Measurements from ENCODE around the gene GAMT.
"Not testable (repeated sequence)": the region's sequence is repeated elsewhere in the genome, so short reads cannot be mapped to it uniquely, and the experiment has no call there.

Gene GAMT

DNA sequence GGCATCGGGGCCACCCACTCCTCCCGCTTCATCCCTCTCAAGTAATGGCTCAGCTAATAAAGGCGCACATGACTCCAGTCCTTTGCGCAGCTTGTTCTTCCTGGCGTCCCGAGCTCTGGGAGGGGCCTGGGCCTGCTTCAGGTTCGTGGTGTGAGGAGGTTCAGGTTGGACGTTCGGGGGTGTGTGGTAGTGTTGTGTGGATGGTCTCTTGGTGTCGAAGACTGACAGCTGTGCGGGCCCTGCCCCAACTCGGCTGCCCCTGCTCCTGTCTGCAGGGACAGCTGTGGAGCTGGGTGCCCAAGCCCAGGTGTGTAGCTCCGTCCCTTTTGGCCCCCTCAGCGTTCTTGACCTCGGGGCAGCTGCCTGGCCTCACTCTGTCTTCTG lies 39.1 kb upstream of the GAMT start:
- H3K4me3 ChIP-seq (ENCODE audit: low read length in 2 of 2): no peak overlapping the region
- H3K36me3 ChIP-seq (ENCODE audit: control insufficient read depth in 2 of 2, insufficient read depth in 2 of 2, low read length in 2 of 2): peaks cover 20 to 23% of the 10 kb centered on the region in 2 donors
- no peak overlapping the region for H3K27ac ChIP-seq (ENCODE audit: low read length)
- peaks cover 22% of the 10 kb centered on the region for H3K4me1 ChIP-seq (ENCODE audit: control insufficient read depth, insufficient read depth, low read length)
- H3K27me3 ChIP-seq (ENCODE audit: control insufficient read depth in 1 of 2, insufficient read depth in 2 of 2, low read length in 2 of 2): peaks cover 1 to 2% of the 10 kb centered on the region in 2 donors
- H3K9me3 ChIP-seq (ENCODE audit: control insufficient read depth in 2 of 2, low read length in 2 of 2): no peaks in the 10 kb centered on the region
- H3K9ac ChIP-seq (ENCODE audit: low read length in 2 of 2): no peak overlapping the region

DNA sequence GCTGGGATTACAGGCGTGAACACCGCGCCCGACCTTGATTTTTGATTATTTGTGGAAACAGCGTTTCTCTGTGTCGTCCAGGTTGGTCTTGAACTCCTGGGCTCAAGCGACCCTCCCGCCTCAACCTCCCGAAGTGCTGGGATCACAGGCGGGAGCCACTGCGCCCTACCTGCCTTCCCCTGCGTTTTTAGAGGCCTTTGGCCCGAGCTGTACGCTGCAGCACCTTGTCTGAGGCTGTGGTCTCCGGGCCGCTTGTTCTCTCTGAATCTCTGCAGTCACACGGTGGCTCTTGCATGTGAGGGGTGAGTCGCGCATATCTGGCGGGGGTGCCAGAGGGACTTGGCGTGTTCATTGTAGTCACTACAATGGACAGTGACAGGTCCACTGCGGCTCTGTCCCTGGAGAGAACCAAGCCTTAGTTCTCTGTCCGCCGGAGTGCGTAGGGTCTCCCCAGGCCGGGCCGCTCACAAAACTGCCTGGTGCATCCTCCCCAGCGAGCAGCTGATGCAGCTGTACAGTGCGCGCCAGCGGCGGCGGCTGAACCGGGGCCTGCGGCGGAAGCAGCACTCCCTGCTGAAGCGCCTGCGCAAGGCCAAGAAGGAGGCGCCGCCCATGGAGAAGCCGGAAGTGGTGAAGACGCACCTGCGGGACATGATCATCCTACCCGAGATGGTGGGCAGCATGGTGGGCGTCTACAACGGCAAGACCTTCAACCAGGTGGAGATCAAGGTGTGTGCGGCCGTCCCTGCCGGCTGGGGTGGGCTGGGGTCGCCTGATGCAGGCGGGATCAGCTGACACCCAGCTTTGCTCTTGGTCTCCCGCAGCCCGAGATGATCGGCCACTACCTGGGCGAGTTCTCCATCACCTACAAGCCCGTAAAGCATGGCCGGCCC lies 38.4 kb upstream of the GAMT start:
- not testable (repeated sequence) for H3K9me3 ChIP-seq (ENCODE audit: control insufficient read depth in 2 of 2, low read length in 2 of 2); H3K27me3 ChIP-seq (ENCODE audit: control insufficient read depth in 1 of 2, insufficient read depth in 2 of 2, low read length in 2 of 2); H3K27ac ChIP-seq (ENCODE audit: low read length)
- Histone ChIP-seq H3K36me3 (ENCODE audit: control insufficient read depth in 2 of 2, insufficient read depth in 2 of 2, low read length in 2 of 2) (peaks cover 22 to 26% of the 10 kb centered on the region in 2 donors), H3K4me1 (ENCODE audit: control insufficient read depth, insufficient read depth, low read length) (peaks cover 16% of the 10 kb centered on the region), H3K9ac (ENCODE audit: low read length in 2 of 2) (peak overlapping the region; percentile 87 to 90), H3K4me3 (ENCODE audit: low read length in 2 of 2) (peak overlapping the region; percentile 73 to 91)

DNA sequence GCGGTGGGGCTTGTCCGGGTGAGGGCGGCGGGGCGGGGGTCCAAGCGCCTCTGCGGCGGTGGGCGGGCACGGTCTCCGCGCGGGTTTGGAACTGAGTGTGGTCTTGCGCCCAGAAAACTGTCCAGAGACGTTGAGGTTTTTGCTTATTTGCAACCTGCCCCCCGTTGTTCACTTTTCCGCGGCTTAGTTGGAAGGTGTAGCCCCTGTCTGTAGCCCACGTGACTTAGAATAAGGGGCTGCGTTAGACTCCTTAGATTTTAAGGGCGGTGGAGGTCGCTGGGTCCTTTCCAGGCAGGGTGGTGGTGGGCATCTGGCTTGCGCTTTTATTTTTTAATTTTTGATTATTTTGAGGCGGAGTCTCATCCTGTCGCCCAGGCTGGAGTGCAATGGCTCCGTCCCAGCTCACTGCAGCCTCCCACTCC lies 37.6 kb upstream of the GAMT start:
- Histone ChIP-seq H3K27me3 (ENCODE audit: control insufficient read depth in 1 of 2, insufficient read depth in 2 of 2, low read length in 2 of 2) (no peaks in the 10 kb centered on the region), H3K9ac (ENCODE audit: low read length in 2 of 2) (peak overlapping the region; percentile 87 to 90), H3K4me1 (ENCODE audit: control insufficient read depth, insufficient read depth, low read length) (peaks cover 16% of the 10 kb centered on the region), H3K36me3 (ENCODE audit: control insufficient read depth in 2 of 2, insufficient read depth in 2 of 2, low read length in 2 of 2) (peaks cover 22 to 26% of the 10 kb centered on the region in 2 donors), H3K9me3 (ENCODE audit: control insufficient read depth in 2 of 2, low read length in 2 of 2) (no peaks in the 10 kb centered on the region), H3K27ac (ENCODE audit: low read length) (peak overlapping the region; percentile 85), H3K4me3 (ENCODE audit: low read length in 2 of 2) (peak overlapping the region; percentile 73 to 91)

DNA sequence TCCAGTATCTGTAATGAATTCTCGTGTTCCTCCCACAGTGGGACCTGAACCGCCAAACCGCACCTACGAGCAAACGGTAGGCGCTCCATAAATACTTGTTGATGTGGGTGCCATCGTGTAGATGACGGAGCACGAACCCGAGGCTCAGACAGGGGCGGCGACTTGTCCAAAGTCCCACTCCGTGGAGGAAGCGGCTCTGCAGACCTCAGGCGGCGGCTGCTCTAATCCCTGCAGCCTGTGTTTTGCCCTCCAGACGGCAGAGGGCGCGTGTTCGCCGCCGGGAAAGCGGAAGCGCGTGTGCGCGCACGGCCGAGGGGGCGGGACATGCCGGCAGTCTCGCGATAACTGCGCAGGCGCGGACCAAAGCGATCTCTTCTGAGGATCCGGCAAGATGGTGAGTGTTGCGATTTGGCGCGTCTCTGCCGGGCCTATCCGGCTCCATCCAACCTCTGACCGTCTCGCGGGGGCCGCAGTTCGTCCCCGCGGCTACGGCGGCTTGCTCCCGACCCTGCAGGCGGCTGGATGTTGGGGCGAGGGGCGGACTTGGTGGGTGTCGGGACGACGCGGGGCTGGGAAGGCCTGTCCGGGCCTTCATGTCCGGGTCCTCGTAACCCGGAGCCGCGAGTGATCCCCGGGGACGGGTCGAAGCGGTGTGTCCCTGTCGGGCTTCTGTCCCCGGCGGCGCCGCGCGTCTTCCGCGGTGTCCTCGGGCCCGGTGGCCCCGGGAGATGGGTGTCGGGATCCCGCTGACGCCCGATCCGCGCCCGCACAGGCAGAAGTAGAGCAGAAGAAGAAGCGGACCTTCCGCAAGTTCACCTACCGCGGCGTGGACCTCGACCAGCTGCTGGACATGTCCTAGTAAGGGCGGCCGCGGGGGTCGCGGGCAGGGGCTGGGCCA lies 36.9 kb upstream of the GAMT start, which contains the start of gene RPS15:
TSS of gene RPS15 (plus strand) at position 362 of the 898 bp plus-strand sequence. CDS start at position 392, 30 bp downstream.
- Histone ChIP-seq H3K36me3 (ENCODE audit: control insufficient read depth in 2 of 2, insufficient read depth in 2 of 2, low read length in 2 of 2) (peaks cover 24 to 27% of the 10 kb centered on the region in 2 donors), H3K9ac (ENCODE audit: low read length in 2 of 2) (peak within 1 kb of the TSS; percentile 87 to 90), H3K4me3 (ENCODE audit: low read length in 2 of 2) (peak within 1 kb of the TSS; percentile 73 to 91), H3K9me3 (ENCODE audit: control insufficient read depth in 2 of 2, low read length in 2 of 2) (no peaks in the 10 kb centered on the region), H3K27me3 (ENCODE audit: control insufficient read depth in 1 of 2, insufficient read depth in 2 of 2, low read length in 2 of 2) (no peaks in the 10 kb centered on the region), H3K27ac (ENCODE audit: low read length) (peak within 1 kb of the TSS; percentile 85), H3K4me1 (ENCODE audit: control insufficient read depth, insufficient read depth, low read length) (peaks cover 18% of the 10 kb centered on the region)

DNA sequence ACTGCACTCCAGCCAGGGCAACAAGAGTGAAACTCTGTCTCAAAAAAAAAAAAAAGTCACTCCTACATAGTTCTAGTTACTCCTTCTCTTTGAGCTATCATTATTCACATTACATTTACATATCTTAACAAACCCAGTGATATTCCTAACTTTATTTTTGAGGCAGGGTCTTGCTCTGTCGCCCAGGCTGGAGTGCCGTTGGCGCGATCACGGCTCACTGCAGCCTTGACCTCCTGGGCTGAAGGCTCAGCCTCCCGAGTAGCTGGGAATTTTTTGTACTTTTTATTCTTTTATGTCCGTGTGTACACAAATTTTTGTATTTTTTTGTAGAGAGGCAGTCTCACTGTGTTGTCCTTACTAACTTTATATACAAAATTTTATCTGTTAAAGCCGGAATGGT lies 36.3 kb upstream of the GAMT start:
- Histone ChIP-seq H3K9me3 (ENCODE audit: control insufficient read depth in 2 of 2, low read length in 2 of 2) (no peaks in the 10 kb centered on the region), H3K9ac (ENCODE audit: low read length in 2 of 2) (no peak overlapping the region), H3K4me1 (ENCODE audit: control insufficient read depth, insufficient read depth, low read length) (peaks cover 18% of the 10 kb centered on the region), H3K36me3 (ENCODE audit: control insufficient read depth in 2 of 2, insufficient read depth in 2 of 2, low read length in 2 of 2) (peaks cover 31 to 34% of the 10 kb centered on the region in 2 donors), H3K27me3 (ENCODE audit: control insufficient read depth in 1 of 2, insufficient read depth in 2 of 2, low read length in 2 of 2) (no peaks in the 10 kb centered on the region), H3K4me3 (ENCODE audit: low read length in 2 of 2) (peak overlapping the region in 1 of 2 donors; percentile 91), H3K27ac (ENCODE audit: low read length) (no peak overlapping the region)

DNA sequence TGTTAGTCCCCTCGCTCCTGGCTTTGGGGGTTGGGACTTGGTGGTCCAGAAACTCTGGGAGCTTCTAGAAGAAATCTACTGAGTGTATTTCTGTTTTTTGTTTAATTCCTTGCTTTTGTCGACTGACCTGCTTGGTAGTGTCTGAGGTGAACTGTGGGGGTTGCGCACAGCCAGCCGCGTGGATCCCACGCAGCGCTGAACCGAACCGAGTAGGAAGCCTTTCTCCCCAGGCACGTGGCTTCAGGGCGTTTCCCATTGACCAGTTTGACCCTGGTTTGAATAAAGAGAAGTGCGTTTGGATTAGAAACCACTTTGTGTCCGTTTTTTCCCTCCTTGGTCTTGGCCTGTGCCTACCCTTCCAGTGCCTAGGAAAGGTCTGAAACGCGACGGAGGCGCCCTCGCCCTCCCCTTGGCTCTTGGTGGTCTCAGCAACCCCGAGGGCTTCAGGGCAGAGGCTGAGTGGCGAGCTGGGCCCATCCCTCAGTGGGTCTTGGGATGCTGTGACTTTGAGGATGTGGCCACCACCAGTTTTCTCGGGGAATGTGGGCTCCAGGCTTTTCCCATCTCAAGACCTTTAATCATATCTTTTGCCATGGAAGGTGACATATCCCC lies 34.1 kb upstream of the GAMT start:
- peaks cover 28 to 29% of the 10 kb centered on the region in 2 donors for H3K36me3 ChIP-seq (ENCODE audit: control insufficient read depth in 2 of 2, insufficient read depth in 2 of 2, low read length in 2 of 2)
- H3K27me3 ChIP-seq (ENCODE audit: control insufficient read depth in 1 of 2, insufficient read depth in 2 of 2, low read length in 2 of 2): no peaks in the 10 kb centered on the region
- no peaks in the 10 kb centered on the region for H3K9me3 ChIP-seq (ENCODE audit: control insufficient read depth in 2 of 2, low read length in 2 of 2)
- H3K4me3 ChIP-seq (ENCODE audit: low read length in 2 of 2): no peak overlapping the region
- H3K9ac ChIP-seq (ENCODE audit: low read length in 2 of 2): no peak overlapping the region
- no peak overlapping the region for H3K27ac ChIP-seq (ENCODE audit: low read length)
- H3K4me1 ChIP-seq (ENCODE audit: control insufficient read depth, insufficient read depth, low read length): peaks cover 16% of the 10 kb centered on the region

DNA sequence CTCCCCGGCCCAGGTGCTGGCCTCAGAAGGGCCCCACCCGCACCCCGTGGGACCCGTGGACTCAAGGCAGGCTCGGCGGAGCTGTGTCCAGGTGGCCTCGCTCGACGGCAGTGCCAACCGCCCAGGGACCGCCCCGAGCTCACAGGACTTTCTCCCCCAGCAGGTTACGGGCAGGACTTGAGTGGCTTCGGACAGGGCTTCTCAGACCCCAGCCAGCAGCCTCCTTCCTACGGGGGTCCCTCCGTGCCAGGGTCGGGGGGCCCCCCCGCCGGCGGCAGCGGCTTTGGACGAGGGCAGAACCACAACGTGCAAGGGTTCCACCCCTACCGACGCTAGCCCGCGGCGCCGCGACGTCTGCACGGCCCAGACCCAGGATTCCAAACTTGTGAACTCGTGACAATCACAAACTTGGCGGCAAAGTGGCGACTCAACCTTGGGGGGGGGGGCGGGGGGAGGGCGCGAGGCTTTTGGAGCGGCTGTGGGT lies 33.3 kb upstream of the GAMT start:
- Histone ChIP-seq H3K36me3 (ENCODE audit: control insufficient read depth in 2 of 2, insufficient read depth in 2 of 2, low read length in 2 of 2) (peaks cover 26 to 27% of the 10 kb centered on the region in 2 donors), H3K4me3 (ENCODE audit: low read length in 2 of 2) (no peak overlapping the region), H3K9me3 (ENCODE audit: control insufficient read depth in 2 of 2, low read length in 2 of 2) (no peaks in the 10 kb centered on the region)

GRCh38 chr19:1434040-1434366 lies 32.7 kb upstream of the GAMT start:
- Histone ChIP-seq H3K9me3 (ENCODE audit: control insufficient read depth in 2 of 2, low read length in 2 of 2) (no peaks in the 10 kb centered on the region), H3K4me1 (ENCODE audit: control insufficient read depth, insufficient read depth, low read length) (peaks cover 5% of the 10 kb centered on the region), H3K27me3 (ENCODE audit: control insufficient read depth in 1 of 2, insufficient read depth in 2 of 2, low read length in 2 of 2) (no peaks in the 10 kb centered on the region), H3K36me3 (ENCODE audit: control insufficient read depth in 2 of 2, insufficient read depth in 2 of 2, low read length in 2 of 2) (peaks cover 26 to 30% of the 10 kb centered on the region in 2 donors), H3K27ac (ENCODE audit: low read length) (no peak overlapping the region), H3K9ac (ENCODE audit: low read length in 2 of 2) (no peak overlapping the region), H3K4me3 (ENCODE audit: low read length in 2 of 2) (no peak overlapping the region)

More for the DNA sequence above, 33.3 kb upstream of the GAMT start:
- H3K9ac ChIP-seq (ENCODE audit: low read length in 2 of 2): no peak overlapping the region
- H3K4me1 ChIP-seq (ENCODE audit: control insufficient read depth, insufficient read depth, low read length): peaks cover 11% of the 10 kb centered on the region
- H3K27me3 ChIP-seq (ENCODE audit: control insufficient read depth in 1 of 2, insufficient read depth in 2 of 2, low read length in 2 of 2): no peaks in the 10 kb centered on the region
- H3K27ac ChIP-seq (ENCODE audit: low read length): no peak overlapping the region

DNA sequence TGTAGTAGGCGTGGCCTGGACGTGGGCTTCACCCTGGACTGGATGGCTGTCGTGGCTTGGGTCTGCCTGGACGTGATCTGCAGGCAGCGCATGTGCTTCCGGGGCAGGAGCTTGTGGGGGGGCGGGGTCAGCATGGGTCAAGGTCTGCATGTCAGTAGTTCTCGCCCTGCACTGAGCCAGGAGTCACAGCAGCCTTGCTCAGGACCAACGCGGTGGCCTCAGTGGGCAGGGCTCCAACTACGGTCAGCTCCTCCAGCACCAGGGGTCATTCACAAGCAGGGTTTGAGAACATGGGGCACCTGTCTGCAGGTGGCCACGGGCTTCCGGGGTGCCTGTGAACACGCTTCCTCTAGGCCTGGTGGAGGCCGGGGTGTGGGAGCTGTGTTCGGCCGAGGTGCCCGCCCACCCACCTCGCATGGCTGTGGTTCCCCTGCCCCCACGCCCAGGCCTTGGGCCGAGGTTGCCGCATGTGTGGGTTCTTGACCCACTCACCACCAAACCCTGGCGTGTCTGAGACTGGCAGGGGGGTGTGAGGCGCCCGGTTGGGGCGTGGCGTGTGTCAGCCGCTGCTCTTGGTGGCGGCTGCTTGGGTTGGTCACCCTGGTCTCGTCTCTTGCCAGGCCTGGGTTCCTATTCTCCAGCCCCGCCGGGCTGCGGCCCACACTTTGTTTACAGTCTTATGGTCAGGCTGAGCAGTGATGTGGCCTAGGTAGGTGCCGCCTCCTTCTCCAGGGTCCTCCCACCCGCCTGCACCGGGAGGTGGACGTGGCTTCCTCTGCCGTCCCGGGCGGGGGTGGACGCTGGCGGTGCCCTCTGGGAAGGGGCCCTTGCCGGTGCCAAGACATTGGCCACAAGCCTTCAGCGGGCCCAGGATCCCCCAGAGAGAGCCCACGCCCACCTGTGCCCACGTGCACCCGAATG lies 32.0 kb upstream of the GAMT start:
- H3K9ac ChIP-seq (ENCODE audit: low read length in 2 of 2): no peak overlapping the region
- H3K9me3 ChIP-seq (ENCODE audit: control insufficient read depth in 2 of 2, low read length in 2 of 2): no peaks in the 10 kb centered on the region
- peaks cover 3% of the 10 kb centered on the region for H3K4me1 ChIP-seq (ENCODE audit: control insufficient read depth, insufficient read depth, low read length)
- H3K36me3 ChIP-seq (ENCODE audit: control insufficient read depth in 2 of 2, insufficient read depth in 2 of 2, low read length in 2 of 2): peaks cover 26 to 31% of the 10 kb centered on the region in 2 donors
- H3K27me3 ChIP-seq (ENCODE audit: control insufficient read depth in 1 of 2, insufficient read depth in 2 of 2, low read length in 2 of 2): no peaks in the 10 kb centered on the region
- H3K27ac ChIP-seq (ENCODE audit: low read length): no peak overlapping the region
- H3K4me3 ChIP-seq (ENCODE audit: low read length in 2 of 2): no peak overlapping the region
